NB4 (cell line): ENCODE results near the gene TMEM223.

Source experiments
- MYC ChIP-seq: IDR thresholded peaks from 2 replicates; pipeline ENCODE4 v1.6.1; 2011; ENCODE audit warnings: low read depth, low read length
- POLR2A ChIP-seq: IDR thresholded peaks from 2 replicates; pipeline ENCODE4 v1.6.1; 2011; ENCODE audit warnings: mild to moderate bottlenecking; ENCODE audit not compliant: insufficient read length; ENCODE audit errors: extremely low read depth
- TF ChIP-seq, protein P1 (sequence below): IDR thresholded peaks from one replicate; pipeline ENCODE4 v1.5.1; 2012; ENCODE audit warnings: low read depth, low read length

DNA sequence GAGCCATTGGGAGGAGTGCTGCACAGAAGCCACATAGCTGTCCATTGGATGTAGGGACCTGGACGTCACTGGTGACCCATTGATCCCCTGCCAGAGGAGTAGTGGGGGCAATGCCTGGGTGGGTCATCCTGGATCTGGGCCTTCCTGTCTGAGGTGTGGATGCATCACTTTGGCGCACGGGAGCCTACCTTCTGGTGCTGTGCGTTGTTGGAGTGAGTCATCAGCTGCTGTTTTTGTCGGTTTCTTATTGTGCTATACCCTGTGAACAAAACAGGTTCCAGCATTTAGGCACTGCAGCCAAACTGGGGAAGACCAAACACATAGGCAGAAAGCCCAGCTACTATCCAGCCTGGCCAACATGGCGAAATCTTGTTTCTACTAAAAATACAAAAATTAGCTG lies 17.4 kb downstream of the TMEM223 start:
- TF ChIP-seq, protein P1, sequence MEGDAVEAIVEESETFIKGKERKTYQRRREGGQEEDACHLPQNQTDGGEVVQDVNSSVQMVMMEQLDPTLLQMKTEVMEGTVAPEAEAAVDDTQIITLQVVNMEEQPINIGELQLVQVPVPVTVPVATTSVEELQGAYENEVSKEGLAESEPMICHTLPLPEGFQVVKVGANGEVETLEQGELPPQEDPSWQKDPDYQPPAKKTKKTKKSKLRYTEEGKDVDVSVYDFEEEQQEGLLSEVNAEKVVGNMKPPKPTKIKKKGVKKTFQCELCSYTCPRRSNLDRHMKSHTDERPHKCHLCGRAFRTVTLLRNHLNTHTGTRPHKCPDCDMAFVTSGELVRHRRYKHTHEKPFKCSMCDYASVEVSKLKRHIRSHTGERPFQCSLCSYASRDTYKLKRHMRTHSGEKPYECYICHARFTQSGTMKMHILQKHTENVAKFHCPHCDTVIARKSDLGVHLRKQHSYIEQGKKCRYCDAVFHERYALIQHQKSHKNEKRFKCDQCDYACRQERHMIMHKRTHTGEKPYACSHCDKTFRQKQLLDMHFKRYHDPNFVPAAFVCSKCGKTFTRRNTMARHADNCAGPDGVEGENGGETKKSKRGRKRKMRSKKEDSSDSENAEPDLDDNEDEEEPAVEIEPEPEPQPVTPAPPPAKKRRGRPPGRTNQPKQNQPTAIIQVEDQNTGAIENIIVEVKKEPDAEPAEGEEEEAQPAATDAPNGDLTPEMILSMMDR: no peak
- no peak for TF ChIP-seq POLR2A
- no peak for TF ChIP-seq MYC
